NB4 (cell line): Measurements from ENCODE around the gene NIM1K.
"Not testable (repeated sequence)": the region's sequence is repeated elsewhere in the genome, so short reads cannot be mapped to it uniquely, and the experiment has no call there.

ENCODE experiments used
- DNase-seq: peaks from one replicate; pipeline ENCODE4 v3.0.0; 2010; ENCODE audit warnings: low read depth
- H3K4me3 ChIP-seq: one replicate; pipeline ENCODE4 v1.5.1; 2011; ENCODE audit warnings: mild to moderate bottlenecking, low read depth, low read length, moderate library complexity
- MYC ChIP-seq: IDR thresholded peaks from 2 replicates; pipeline ENCODE4 v1.6.1; 2011; ENCODE audit warnings: low read depth, low read length
- POLR2A ChIP-seq: IDR thresholded peaks from 2 replicates; pipeline ENCODE4 v1.6.1; 2011; ENCODE audit warnings: mild to moderate bottlenecking; ENCODE audit not compliant: insufficient read length; ENCODE audit errors: extremely low read depth
- TF ChIP-seq, protein P1 (sequence below): IDR thresholded peaks from 2 replicates; pipeline ENCODE4 v1.6.1; 2011; ENCODE audit warnings: low read depth, low read length
- TF ChIP-seq, protein P2 (sequence below): IDR thresholded peaks from one replicate; pipeline ENCODE4 v1.5.1; 2012; ENCODE audit warnings: low read depth, low read length

The NIM1K gene

GRCh38 chr5:43302481-43302880 lies 110.5 kb downstream of the NIM1K start:
- no peak for DNase-seq
- no peak for TF ChIP-seq POLR2A

DNA sequence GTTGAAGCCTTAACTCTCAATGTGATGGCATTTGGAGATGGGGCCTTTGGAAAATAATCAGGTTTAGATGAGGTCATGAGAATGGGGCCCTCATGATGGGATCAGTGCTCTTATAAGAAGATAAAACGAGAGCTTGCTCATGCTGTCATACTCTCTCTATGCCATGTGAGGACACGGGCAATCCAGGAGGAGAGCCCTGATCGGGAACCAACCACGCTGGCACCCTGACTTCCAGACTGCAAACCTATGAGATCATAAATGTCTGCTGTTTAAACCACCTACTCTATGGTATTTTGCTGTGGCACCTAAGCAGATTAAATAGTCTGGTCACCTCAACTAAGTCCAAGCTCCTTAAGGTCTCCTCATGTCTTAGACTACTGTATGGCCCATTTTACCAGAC lies 111.2 kb downstream of the NIM1K start:
- TF ChIP-seq MYC, result no peak
- TF ChIP-seq, protein P1, sequence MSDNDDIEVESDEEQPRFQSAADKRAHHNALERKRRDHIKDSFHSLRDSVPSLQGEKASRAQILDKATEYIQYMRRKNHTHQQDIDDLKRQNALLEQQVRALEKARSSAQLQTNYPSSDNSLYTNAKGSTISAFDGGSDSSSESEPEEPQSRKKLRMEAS, result no peak
- TF ChIP-seq, protein P2, sequence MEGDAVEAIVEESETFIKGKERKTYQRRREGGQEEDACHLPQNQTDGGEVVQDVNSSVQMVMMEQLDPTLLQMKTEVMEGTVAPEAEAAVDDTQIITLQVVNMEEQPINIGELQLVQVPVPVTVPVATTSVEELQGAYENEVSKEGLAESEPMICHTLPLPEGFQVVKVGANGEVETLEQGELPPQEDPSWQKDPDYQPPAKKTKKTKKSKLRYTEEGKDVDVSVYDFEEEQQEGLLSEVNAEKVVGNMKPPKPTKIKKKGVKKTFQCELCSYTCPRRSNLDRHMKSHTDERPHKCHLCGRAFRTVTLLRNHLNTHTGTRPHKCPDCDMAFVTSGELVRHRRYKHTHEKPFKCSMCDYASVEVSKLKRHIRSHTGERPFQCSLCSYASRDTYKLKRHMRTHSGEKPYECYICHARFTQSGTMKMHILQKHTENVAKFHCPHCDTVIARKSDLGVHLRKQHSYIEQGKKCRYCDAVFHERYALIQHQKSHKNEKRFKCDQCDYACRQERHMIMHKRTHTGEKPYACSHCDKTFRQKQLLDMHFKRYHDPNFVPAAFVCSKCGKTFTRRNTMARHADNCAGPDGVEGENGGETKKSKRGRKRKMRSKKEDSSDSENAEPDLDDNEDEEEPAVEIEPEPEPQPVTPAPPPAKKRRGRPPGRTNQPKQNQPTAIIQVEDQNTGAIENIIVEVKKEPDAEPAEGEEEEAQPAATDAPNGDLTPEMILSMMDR, result no peak
- no peak overlapping the region for H3K4me3 ChIP-seq
- DNase-seq, result no peak

More at GRCh38 chr5:43302481-43302880, 110.5 kb downstream of the NIM1K start:
- H3K4me3 ChIP-seq, result no peak overlapping the region

DNA sequence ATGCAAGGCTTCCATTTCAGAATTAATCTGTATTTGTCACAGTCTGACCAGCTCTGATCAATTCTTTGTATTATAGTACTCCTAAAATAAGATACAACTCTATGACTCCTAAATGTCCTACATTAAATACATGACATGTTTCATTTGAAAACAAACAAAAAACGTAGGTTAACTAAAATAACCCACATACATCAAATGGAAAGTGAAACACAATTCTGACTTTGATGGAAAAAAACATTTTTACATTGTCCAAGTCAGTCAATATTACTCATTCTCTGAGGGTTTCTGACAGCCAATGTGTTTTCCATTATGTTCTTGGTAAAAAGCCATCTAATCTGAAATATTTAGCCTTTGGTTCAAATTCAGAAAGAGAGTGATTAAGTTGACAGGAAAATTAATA lies 112.5 kb downstream of the NIM1K start:
- no peak overlapping the region for H3K4me3 ChIP-seq
- TF ChIP-seq, protein P2, result no peak
- no peak for TF ChIP-seq MYC
- TF ChIP-seq, protein P1, result no peak
- no peak for TF ChIP-seq POLR2A
- no peak for DNase-seq

DNA sequence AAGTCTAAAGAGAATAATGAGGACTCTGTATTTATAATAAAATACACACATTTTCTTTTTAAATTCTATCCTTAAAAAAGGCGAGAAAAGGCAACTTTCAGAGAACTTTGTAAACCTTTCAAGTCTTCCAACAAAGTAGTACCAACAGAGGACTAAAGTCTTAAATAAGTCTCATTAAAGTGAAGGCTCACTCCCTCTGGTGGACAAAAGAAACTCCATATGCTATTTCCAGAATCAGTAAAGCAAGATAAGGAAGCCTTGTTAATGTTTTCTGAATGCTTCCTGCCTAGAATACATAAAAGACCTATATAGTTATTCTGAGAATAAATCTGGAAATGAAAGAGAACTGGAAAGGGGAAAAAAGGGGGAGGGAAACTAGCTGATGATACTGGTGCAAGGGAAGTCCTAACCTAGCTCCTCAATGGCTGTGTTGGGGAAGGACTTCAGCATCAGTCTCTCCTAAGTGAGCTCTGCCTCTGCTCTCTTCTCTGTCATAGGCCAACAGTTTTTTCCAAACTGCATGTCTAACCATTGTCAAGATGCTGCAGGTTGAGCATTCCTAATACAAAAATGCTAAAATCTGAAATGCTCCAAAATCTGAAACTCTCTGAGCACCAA lies 114.0 kb downstream of the NIM1K start:
- TF ChIP-seq POLR2A (no peak), MYC (no peak)
- TF ChIP-seq, protein P1, result no peak
- TF ChIP-seq, protein P2, result peak; percentile 64
- H3K4me3 ChIP-seq, result no peak overlapping the region
- peak; percentile 74 for DNase-seq

- not testable (repeated sequence) for H3K4me3 ChIP-seq, DNase-seq
Measured at GRCh38 chr5:43306954-43307353, 114.9 kb downstream of the NIM1K start.

- TF ChIP-seq POLR2A (no peak), MYC (no peak)
- TF ChIP-seq, protein P1, result no peak
- TF ChIP-seq, protein P2, result no peak
- H3K4me3 ChIP-seq, result peak overlapping the region; percentile 93
- no peak for DNase-seq
Measured at GRCh38 chr5:43309122-43309521, 117.1 kb downstream of the NIM1K start.

- DNase-seq, result no peak
- no peak for TF ChIP-seq POLR2A
- TF ChIP-seq, protein P1, result no peak
- no peak for TF ChIP-seq MYC
- TF ChIP-seq, protein P2, result no peak
- peak overlapping the region; percentile 93 for H3K4me3 ChIP-seq
Measured at GRCh38 chr5:43309637-43310036, 117.6 kb downstream of the NIM1K start.
